GM18951 (cell line): Measurements from ENCODE around the gene RGN.
"Not testable (repeated sequence)": the region's sequence is repeated elsewhere in the genome, so short reads cannot be mapped to it uniquely, and the experiment has no call there.

Experiments
- POLR2A ChIP-seq: IDR thresholded peaks from 4 replicates; pipeline ENCODE4 v1.6.1; 2011; ENCODE audit warnings: mild to moderate bottlenecking; ENCODE audit not compliant: insufficient read length, insufficient read depth; ENCODE audit errors: extremely low read depth
- in situ Hi-C: fragments of 300-500 bp; cut with MboI; formaldehyde crosslinking; loops from one replicate; pipeline ENCODE4 v1.12.0; 2022; ENCODE audit warnings: low sequenced_read_pairs, mixed read lengths, inconsistent platforms; ENCODE audit not compliant: unreplicated experiment

Gene RGN

DNA sequence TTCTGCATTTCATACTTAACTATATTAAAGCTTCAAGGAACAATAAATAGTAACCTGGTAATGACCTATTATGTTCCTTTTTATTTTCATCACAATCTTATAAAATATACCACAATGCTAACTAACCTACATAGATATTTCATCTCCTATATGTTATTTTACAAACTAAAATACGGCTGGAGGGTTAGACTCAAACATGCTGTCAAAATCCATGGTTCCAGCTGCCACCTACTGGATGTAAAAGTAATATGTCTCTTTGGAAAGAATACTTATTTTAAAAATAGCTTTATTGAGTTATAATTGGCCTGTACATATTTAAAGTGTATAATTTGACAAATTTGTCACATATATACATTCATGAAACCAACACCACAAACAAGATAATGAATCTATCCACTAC, 15.0 kb downstream of the RGN start:
- no peak for TF ChIP-seq POLR2A
- in situ Hi-C loops = no loop called here

DNA sequence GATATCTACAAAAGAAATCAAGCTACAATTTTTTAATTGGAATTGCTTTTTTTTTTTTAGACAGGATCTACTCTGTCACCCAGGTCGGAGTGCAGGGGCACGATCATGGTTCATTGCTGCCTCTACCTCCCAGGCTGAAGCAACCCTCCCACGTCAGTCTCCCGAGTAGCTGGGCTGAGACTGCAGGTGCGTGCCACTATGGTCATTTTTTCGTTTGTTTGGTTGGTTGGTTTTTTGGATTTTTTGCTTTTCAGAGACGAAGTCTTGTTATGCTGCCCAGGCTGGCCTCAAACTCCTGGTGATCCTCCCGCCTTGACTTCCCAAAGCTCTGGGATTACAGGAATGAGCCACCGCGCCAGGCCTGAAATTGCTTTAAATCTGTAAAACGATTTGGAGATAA, 15.6 kb downstream of the RGN start:
- in situ Hi-C loops = no loop called here
- no peak for TF ChIP-seq POLR2A

DNA sequence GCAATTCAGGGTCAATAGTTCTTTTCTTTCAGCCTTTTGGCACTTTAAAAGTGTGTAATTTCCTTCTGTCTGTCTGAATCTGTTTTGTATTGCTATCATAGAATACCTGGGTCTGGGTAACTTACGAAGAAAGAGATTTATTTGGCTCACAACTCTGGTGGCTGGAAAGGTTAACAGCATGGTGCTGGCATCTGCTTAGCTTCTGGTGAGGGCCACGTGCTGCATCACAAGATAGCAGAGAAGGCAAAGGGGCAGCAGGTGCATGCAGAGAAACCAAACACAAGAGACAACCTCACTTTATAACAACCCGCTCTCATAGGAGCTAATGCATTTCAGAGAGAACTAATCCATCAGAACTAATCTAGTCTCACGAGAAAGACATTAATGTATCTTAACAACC, 18.8 kb downstream of the RGN start:
- in situ Hi-C loops = no loop called here
- no peak for TF ChIP-seq POLR2A

DNA sequence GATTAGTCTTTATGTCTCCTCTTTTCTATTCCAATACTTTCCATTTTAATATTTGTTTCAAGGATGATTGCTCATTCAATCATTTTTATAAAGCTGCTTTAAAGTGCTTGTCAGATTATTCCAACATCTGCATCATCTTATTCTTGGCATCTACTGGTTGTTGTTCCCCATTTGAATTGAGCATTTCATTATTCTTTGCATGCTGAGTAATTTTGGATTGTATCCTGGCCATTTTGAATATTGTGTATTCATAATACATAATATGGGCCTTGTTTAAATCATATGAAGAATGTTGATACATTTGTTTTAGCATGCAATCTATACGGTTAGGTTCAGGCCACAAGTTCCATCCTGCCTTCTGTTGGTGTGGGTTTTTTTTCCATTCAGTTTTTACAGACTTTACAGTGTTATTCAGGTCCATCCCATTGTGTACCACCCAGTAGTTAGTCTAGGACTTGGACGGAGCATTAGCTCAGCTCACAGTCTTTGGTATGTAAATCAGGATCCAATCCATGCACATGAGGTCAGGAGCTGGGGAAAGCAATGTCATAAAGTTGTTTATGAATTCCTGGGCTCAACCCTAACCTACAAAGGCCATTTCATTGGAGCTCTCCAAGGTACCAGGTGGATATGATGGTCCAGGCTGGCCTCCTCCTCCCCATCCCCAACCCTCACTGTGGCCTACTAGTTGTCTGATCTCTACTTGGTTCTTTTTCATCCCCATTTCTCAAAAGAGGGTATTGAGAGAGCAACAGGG, 20.3 kb downstream of the RGN start:
- no peak for TF ChIP-seq POLR2A
- in situ Hi-C loops = no loop called here

DNA sequence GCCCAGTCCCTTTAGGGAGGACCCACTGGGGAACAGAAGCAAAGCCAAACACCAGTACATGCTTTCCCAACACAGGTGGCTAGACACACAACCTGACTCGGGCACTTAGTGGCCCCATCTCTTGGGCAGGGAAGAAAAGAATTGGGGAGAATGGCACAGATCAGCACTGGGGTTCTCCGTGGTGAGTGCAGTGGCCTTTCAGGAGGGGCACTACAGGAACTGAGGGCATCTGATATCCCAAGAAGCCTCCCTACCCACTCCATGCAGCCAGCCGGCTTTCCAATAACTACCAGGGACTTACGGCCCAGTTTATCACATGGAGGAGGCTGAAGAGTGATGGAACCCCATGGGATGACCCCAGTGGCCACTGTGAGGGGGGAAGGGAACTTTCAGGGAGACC, 23.0 kb downstream of the RGN start:
- TF ChIP-seq POLR2A = no peak
- in situ Hi-C loops = no loop called here

DNA sequence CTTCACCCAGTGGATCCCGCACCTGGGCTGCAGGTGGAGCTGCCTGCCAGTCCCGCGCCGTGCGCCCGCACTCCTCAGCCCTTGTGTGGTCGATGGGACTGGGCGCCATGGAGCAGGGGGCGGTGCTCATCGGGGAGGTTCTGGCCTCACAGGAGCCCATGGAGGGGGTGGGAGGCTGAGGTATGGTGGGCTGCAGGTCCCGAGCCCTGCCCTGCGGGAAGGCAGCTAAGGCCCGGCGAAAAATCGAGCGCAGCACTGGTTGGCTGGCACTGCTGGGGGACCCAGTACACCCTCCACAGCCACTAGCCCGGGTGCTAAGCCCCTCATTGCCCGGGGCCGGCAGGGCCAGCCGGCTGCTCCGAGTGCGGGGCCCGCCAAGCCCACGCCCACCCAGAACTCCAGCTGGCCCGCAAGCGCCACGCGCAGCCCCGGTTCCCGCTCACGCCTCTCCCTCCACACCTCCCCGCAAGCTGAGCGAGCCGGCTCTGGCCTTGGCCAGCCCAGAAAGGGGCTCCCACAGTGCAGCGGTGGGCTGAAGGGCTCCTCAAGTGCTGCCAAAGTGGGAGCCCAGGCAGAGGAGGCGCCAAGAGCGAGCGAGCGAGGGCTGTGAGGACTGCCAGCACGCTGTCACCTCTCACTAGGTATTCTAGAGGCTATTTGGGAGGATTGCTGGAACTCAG, 32.8 kb downstream of the RGN start:
- in situ Hi-C loops = not testable (repeated sequence)

DNA sequence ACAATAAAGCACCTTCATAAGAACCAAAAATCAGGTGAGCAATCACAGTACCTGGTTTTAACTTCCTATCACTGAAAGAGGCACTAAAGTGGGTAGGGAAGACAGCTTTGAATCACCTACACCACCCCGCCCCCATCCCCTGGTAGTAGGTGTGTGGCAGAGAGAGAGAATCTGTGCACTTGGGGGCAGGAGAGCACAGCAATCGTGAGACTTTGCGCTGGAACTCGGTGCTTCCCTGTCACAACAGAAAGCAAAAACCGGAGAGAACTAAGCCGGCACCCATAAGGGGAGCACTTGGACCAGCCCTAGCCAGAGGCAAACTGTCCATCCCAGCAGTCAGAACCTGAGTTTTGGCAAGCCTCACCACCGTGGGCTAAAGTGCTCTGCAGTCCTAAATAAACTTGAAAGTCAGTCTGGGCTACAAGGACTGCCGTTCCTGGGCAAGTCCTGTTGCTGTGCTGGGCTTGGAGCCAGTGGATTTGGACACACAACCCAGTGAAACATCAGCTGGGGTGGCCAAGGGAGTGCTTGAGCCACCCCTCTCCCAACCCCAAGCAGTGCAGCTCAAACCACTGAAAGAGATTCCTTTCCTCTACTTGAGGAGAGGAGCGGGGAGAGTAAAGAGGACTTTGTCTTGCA, 34.2 kb downstream of the RGN start:
- TF ChIP-seq POLR2A = no peak
- in situ Hi-C loops = no loop called here

DNA sequence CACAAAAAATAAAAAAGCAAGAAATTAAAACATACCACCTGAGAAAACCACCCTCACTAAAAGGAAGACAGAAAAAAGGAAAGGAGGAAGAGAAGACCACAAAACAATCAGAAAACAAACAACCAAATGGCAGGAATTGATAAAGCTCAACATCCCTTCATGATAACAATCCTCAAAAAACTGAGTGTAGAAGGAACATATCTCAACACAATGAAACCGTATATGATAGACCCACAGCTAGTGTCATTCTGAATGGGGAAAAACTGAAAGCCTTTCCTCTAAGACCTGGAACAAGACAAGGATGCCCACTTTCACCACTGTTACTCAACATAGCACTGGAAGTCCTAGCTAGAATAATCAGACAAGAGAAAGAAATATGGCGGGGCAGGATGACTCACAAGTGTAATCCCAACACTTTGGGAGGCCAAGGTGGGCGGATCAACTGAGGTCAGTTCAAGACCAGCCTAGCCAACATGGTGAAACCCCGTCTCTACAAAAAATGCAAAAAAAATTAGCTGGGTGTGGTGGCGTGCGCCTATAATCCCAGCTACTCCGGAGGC, 38.4 kb downstream of the RGN start:
- in situ Hi-C loops = not testable (repeated sequence)

GRCh38 chrX:47124466-47124865, 46.2 kb downstream of the RGN start:
- in situ Hi-C loops = not testable (repeated sequence)

DNA sequence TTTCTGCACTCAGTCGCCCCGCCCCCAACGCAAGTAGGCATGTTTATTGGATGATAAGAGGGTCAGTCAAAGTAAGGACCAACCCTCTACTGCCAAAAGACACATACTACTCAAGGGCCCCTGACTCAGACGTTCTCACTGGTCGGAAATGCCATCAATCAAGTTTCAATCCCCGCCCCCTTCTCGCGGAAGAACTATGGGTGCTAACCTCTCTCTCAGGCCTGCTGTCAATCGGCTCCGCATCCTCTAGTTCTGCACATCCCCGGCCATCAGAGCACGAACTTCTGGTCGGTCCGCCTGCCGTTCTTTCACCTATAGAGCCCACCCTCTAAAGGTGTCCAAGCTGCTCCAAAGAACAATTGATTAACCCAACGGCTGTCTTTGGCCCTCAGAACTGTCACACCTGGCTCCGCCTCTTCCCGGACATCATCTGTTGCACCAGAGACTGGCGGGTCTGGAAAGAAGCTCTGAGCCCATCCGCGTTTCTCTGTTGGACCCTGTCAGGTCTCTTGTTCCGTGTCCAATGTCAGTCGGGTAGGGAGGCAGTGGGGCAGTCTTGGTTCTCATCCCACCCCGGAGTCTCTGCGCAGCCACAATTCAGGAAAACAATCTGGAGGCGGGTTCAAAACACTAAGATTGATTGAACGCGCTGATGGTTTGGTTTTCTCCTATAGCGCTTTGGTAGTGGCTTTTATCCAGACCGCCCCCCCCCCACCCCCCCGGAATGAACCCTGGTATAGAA, 51.1 kb downstream of the RGN start:
- peak; percentile 64 for TF ChIP-seq POLR2A
- in situ Hi-C loops = no loop called here

GRCh38 chrX:47129899-47130358, 51.7 kb downstream of the RGN start:
- in situ Hi-C loops = no loop called here
- no peak for TF ChIP-seq POLR2A

DNA sequence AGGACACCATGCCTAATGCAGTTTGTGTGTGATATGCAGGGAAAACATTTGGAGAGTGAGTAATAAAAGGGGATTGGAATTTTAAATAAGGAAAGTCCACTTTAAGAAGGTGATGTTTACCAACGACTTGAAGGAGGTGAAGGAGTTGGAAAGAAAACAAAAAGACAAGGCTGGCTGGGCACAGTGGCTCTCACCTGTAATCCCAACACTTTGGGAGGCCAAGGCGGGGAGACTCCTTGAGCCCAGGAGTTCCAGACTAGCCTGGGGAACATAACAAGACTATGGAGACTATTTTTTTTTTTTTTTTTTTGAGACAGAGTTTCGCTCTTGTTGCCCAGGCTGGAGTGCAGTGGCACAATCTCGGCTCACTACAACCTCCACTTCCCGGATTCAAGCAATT, 55.2 kb downstream of the RGN start:
- TF ChIP-seq POLR2A = no peak
- in situ Hi-C loops = no loop called here

DNA sequence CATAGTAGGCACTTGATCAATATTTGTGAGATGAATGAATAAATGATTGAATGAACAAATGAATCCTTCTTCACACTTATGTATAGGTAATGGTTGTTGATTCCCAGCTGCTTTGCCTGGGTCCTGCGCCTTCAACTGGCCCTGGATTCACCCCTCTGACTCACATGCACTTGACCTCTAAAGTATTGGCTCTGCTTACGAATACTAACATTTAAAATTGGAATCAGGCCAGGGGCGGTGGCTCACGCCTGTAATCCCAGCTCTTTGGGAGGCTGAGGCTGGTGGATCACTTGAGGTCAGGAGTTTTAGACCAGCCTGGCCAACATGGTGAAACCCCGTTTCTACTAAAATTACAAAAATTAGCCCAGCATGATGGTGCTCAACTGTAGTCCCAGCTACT, 57.4 kb downstream of the RGN start:
- in situ Hi-C loops = not testable (repeated sequence)
